ENCODE data around the gene ATMIN.
A peak's percentile ranks its signal among the peaks of the same experiment; 100 is the strongest.

The ATMIN gene

GRCh38 chr16:81006813-81007695 is 28.6 kb upstream of the ATMIN start, which contains the start of the genes CENPN and CMC2:
TSS of gene CENPN (plus strand) at chr16:81007214. CDS start at chr16:81011940, 4,726 bp downstream.
TSS of gene CMC2 (minus strand) at chr16:81006885. CDS start at chr16:80997394, 9,491 bp downstream.
- peak within 1 kb of the TSS; percentile 65 to 89 for H3K4me3 ChIP-seq (ENCODE audit: low read depth in 1 of 2, low read length in 2 of 2)
- peak within 1 kb of the TSS; percentile 89 for H2AFZ ChIP-seq (ENCODE audit: low read depth, low read length)
- DNase-seq (peak; percentile 98), ATAC-seq (ENCODE audit: insufficient read depth, low read depth) (peak; percentile 86)
- peak within 1 kb of the TSS; percentile 72 for H3K9ac ChIP-seq (ENCODE audit: low read depth, low read length)
- H3K4me1 ChIP-seq (ENCODE audit: insufficient read depth, low read length): peaks cover 54% of the 10 kb centered on the region
- TF ChIP-seq, protein P1, sequence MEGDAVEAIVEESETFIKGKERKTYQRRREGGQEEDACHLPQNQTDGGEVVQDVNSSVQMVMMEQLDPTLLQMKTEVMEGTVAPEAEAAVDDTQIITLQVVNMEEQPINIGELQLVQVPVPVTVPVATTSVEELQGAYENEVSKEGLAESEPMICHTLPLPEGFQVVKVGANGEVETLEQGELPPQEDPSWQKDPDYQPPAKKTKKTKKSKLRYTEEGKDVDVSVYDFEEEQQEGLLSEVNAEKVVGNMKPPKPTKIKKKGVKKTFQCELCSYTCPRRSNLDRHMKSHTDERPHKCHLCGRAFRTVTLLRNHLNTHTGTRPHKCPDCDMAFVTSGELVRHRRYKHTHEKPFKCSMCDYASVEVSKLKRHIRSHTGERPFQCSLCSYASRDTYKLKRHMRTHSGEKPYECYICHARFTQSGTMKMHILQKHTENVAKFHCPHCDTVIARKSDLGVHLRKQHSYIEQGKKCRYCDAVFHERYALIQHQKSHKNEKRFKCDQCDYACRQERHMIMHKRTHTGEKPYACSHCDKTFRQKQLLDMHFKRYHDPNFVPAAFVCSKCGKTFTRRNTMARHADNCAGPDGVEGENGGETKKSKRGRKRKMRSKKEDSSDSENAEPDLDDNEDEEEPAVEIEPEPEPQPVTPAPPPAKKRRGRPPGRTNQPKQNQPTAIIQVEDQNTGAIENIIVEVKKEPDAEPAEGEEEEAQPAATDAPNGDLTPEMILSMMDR (IDR thresholded peaks at IDR 0.05; ENCODE audit: borderline replicate concordance, extremely low read depth, low read length, poor library complexity, severe bottlenecking): peak; percentile 5
- no peak for TF ChIP-seq EZH2 (IDR thresholded peaks at IDR 0.05; ENCODE audit: borderline replicate concordance, low read depth, low read length, severe bottlenecking)
- H3K79me2 ChIP-seq (ENCODE audit: insufficient read depth, low read length): peaks cover 93% of the 10 kb centered on the region
- peaks cover 62% of the 10 kb centered on the region for H4K20me1 ChIP-seq (ENCODE audit: insufficient read depth, low read length)
- peaks cover 37% of the 10 kb centered on the region for H3K36me3 ChIP-seq (ENCODE audit: insufficient read depth, low read length)
- peak within 1 kb of the TSS; percentile 87 for H3K4me2 ChIP-seq (ENCODE audit: insufficient read depth, low read length)
- H3K9me3 ChIP-seq (ENCODE audit: insufficient read depth, low read length, severe bottlenecking): no peaks in the 10 kb centered on the region
- H3K27ac ChIP-seq (ENCODE audit: low read length): peak within 1 kb of the TSS; percentile 97
- no peaks in the 10 kb centered on the region for H3K27me3 ChIP-seq (ENCODE audit: insufficient read depth, low read length, poor library complexity)

DNA sequence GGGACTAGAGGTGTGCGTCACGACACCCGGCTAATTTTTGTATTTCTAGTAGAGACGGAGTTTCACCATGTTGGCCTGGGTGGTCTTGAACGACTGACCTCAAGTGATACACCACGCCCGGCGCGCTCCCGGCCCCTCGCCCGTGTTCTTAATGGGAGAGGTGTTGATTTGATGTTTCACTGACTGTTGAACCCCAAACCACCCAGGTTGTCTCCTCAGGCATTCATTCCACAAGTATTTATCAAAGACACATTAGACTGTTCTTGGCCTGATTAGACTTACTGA is 27.2 kb upstream of the ATMIN start:
- H3K36me3 ChIP-seq (ENCODE audit: insufficient read depth, low read length): peaks cover 51% of the 10 kb centered on the region

DNA sequence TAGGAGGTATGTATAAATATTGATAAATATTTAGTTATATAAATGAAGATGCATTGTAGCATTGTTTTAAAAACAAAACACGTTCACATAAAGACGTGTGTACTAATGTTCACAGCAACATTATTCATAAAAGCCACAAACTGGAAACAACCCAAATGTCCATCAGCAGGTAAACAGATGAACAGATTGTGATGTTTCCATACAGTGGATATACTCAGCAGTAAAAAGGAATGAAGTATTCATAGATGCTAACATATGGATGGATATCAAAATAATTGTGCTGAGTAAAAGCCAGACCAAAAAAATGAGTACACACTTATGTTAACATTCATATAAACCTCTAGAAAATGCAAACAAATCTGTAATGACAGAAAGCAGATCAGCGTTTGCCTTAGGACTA is 22.7 kb upstream of the ATMIN start:
- no peak overlapping the region for H3K27ac ChIP-seq (ENCODE audit: low read length)
- peaks cover 61% of the 10 kb centered on the region for H3K79me2 ChIP-seq (ENCODE audit: insufficient read depth, low read length)
- DNase-seq: no peak

More for the DNA sequence above, 27.2 kb upstream of the ATMIN start:
- DNase-seq (no peak), ATAC-seq (ENCODE audit: insufficient read depth, low read depth) (no peak)
- no peak overlapping the region for H2AFZ ChIP-seq (ENCODE audit: low read depth, low read length)
- peak overlapping the region; percentile 65 to 89; a peak in 3 of 4 replicates for H3K4me3 ChIP-seq (ENCODE audit: low read depth in 1 of 2, low read length in 2 of 2)
- peaks cover 63% of the 10 kb centered on the region for H4K20me1 ChIP-seq (ENCODE audit: insufficient read depth, low read length)
- peak overlapping the region; percentile 87 for H3K4me2 ChIP-seq (ENCODE audit: insufficient read depth, low read length)
- no peaks in the 10 kb centered on the region for H3K27me3 ChIP-seq (ENCODE audit: insufficient read depth, low read length, poor library complexity)
- no peaks in the 10 kb centered on the region for H3K9me3 ChIP-seq (ENCODE audit: insufficient read depth, low read length, severe bottlenecking)
- TF ChIP-seq, protein P1 (IDR thresholded peaks at IDR 0.05; ENCODE audit: borderline replicate concordance, extremely low read depth, low read length, poor library complexity, severe bottlenecking): no peak
- TF ChIP-seq EZH2 (IDR thresholded peaks at IDR 0.05; ENCODE audit: borderline replicate concordance, low read depth, low read length, severe bottlenecking): no peak
- no peak overlapping the region; the same call in 1 of the 2 replicates for H3K27ac ChIP-seq (ENCODE audit: low read length)
- H3K4me1 ChIP-seq (ENCODE audit: insufficient read depth, low read length): peaks cover 48% of the 10 kb centered on the region
- peaks cover 91% of the 10 kb centered on the region for H3K79me2 ChIP-seq (ENCODE audit: insufficient read depth, low read length)
- peak overlapping the region; percentile 72 for H3K9ac ChIP-seq (ENCODE audit: low read depth, low read length)

More for the DNA sequence above, 22.7 kb upstream of the ATMIN start:
- Histone ChIP-seq H3K4me3 (ENCODE audit: low read depth in 1 of 2, low read length in 2 of 2) (no peak overlapping the region), H3K9ac (ENCODE audit: low read depth, low read length) (no peak overlapping the region), H2AFZ (ENCODE audit: low read depth, low read length) (no peak overlapping the region), H3K36me3 (ENCODE audit: insufficient read depth, low read length) (peaks cover 96% of the 10 kb centered on the region), H4K20me1 (ENCODE audit: insufficient read depth, low read length) (peaks cover 57% of the 10 kb centered on the region), H3K27me3 (ENCODE audit: insufficient read depth, low read length, poor library complexity) (no peaks in the 10 kb centered on the region), H3K4me2 (ENCODE audit: insufficient read depth, low read length) (no peak overlapping the region), H3K9me3 (ENCODE audit: insufficient read depth, low read length, severe bottlenecking) (no peaks in the 10 kb centered on the region), H3K4me1 (ENCODE audit: insufficient read depth, low read length) (peaks cover 22% of the 10 kb centered on the region)
- no peak for TF ChIP-seq EZH2 (IDR thresholded peaks at IDR 0.05; ENCODE audit: borderline replicate concordance, low read depth, low read length, severe bottlenecking)
- TF ChIP-seq, protein P1 (IDR thresholded peaks at IDR 0.05; ENCODE audit: borderline replicate concordance, extremely low read depth, low read length, poor library complexity, severe bottlenecking): no peak
- ATAC-seq (ENCODE audit: insufficient read depth, low read depth): no peak
